ENCODE measurements around the gene EXD3.

Gene EXD3

DNA sequence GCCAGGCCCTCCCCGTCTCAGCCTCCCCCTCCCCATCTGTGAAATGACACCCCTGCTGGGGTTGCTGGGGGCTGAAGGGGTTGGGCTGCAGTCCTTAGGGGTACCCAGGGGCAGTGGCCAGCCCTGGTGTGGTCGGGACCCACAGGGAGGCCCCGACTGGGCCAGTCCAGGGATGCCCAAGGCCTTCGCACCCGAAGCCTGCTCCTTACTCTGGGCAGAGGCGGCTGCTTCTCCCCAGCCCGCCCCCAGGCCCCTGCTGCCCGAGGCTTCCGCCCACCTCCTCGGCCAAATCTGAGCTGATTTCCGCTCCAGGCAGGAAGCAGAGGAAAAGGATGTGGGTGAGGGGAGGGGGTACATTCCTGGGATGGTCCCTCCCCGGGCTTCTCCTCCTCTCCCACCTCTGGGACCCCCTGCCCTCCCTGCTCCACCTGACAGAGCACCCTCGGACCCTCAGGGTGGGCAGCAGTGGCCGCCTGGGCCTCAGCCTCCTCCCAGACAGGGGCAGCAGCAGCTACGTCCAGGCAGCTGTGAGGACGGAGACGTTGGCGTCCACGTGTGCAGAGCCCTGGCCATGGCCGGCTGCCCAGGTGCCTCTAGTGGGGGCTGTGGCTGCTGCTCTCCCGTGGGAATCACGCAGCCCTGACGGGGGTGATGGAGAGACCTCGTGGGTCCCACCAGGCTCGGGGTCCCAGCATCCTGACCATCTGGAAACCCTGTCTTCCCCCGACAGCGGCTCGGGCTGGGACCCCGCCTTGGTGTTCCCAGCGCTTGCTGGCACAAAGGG is 116.7 kb downstream of the EXD3 start:
- no peak for DNase-seq (ENCODE audit: low read depth)

DNA sequence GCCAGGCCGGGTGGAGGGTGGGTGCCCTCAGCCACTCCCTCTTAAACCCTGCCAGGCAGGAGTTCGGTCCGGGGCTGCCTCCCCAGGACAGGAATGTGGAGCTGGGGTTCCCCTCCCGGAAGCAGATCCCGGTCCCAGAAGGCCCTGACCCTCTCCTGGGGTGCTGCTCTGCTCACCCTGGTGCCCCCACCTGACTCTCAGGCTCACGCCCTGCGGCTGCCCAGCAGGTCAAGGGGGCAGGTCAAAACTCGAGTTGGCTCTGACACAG is 117.2 kb downstream of the EXD3 start:
- no peak for DNase-seq (ENCODE audit: low read depth)

DNA sequence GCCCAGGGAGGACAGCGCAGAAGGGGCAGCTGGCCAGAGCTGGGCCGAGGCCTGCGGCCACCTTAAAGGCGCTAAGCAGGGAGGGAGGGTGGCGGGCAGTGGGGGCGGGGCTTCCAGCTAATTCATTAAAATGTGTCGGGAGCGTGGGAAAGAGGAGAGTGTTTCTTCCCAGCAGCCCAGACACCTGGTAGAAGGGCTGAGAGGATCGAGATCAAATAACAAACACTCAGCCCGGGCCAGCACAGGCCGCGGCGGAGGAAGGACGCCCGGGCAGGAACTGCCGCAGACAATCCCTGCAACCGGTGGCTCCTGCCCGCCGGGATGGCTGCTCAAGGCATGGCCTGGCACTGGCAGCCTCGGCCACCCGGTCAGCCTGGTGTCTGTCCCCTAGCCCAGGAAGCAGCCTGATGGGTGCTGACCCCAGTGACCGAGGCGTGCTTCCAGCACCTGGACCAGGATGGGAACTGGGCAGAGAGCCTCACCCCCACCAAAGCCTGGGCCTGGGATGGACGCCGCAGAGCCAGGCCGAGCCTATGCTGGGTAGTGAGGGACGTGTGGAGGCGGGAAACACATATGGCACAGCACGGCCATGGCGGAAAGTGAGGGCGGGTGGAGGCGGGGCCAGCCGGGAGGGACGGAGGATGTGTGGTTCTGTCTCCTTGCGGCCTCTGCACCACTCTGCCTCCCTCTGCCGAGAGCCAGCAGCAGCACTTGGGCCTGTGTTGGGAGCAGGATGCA is 117.7 kb downstream of the EXD3 start:
- peak; percentile 44 for DNase-seq (ENCODE audit: low read depth)

DNA sequence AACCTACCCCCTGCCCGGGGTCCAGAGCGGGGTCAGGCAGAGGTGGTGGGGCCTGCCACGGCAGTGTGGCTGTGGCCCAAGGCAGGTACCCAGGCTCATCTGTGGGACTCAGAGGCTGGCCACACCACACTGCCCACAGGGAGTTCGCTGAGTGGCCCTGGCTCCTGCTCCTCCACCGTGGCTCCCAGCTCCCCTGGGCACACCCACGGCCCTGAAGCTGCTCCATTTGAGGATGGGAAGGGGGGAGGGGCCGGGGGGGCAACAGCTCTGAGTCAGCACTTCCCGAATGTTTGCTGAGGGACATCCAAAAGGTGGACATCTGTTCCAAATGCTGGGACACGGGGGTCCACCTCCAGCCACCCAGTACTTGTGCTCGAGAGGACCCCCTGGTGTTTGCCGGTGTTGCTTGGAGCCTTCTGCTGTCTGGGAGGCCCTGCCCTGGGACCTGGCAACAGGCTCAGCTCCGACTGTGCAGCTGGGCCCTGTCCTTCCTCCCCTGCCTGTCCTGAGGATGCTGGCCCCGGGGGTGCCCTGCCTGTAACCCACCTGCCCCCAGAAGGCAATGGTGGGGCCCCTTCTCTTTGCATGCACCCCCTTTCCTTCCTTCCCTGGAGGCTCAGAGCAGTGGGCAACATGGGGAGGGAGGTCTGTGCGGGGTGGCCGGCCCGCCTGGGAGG is 118.4 kb downstream of the EXD3 start:
- no peak for DNase-seq (ENCODE audit: low read depth)

DNA sequence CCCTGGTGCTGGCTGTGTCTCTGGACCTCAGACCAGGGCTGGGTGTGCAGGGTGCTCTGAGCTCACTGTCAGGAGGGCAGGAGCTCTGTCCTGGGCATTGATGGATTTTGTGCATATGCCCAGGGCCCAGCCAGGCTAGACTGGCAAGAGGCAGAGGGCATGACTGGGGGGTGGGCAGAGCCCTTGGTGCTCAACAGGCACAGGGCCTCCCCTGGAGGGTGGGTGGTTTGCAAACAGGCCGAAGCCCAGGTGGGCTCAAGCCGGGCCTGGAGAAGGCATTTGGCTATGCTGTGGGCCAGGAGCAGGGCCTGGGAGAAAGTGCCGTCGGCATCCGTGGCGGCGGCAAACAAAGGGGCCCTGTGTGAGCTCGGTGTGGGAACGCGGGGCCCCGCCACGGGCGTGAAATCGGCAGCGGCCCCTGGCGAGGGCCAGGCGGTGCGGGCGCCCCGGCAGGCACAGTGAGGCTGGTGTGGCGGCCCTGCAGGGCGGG is 119.0 kb downstream of the EXD3 start:
- DNase-seq (ENCODE audit: low read depth): no peak

DNA sequence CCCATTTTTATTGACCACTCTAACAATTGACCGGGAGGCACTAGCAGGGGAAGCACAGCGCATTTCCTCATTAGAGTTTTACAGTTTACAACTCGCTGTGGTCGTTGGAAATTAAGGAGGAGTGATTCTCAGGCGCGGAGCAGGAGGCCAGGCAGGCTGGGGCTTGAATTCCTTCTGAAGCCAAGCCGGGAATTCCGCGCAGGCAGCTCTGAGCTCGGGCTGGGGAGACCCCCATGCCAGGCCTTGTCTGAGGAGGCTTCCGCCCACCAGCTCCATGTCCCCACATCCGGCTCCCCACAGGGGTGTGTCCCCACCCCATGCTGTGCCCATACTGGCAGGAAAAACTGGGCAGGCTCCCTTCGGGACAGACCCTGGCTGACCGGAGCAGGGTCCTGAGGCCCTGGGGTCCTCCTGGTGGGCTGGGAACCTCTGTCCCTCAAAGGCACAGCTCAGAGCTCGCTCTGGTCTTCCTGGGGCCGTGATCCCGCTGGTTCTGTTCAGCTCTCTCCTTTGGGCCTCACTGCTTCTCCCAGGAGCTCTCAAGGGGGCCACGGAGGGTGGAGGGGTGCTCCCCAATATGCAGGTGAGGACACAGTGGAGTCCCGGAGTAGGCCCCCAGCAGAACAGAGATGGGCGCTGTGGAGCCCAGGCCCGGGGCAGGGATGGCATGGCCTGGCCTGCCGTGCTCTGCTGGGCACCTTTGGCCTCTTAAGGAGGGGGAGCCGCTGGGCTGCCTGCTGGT is 119.6 kb downstream of the EXD3 start:
- DNase-seq (ENCODE audit: low read depth): no peak

DNA sequence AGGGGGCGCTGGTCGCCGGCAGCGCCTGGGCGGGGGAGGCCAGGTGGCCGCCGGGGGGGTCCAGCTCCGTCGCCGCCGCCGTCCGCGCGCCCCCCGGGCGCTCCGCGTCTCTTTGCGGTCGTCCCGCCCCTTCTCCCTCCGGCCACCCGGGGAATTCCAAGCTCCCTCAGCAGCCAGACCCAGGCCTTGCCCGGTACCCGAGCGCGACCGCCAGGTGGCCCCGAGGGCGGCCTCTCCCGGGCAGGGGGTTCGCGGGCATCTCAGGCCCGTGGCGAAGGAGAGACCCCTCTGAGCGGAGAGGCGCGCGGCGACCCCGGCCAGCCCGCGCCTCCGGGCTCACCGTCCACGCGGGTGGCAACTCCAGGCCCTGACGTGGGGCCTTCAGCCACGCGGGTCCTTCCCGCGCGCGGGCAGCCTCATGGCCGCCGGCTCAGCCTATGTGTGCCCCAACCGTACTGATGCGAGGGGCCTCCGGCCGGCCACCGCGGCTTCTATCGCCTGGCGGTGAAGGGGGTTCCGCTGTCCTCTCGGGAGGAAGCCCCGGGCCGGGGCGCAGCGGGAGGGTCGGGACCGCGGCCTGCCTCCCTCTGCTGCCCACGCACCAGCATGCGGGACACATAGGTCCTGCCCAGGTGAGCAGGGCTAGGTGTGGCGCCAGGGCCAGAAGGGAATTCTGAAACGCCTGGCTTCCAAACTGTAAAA is 120.4 kb downstream of the EXD3 start:
- DNase-seq (ENCODE audit: low read depth): no peak

DNA sequence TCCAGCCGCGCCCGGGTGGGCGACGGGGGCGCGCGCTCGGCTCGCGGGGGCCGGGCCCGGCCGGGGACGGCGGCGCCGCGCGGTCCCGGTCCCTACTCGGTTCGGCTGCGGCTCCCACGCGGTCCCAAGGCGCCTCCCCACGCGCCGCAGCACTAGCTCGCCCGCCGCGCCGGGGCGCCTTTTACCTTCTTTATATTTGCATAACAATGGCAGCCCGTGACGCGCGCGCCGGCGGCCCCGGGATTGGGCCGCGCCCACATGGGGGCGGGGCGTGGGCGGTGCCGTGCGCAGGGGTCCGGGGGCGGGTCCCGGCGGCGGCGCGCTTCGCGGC is 120.9 kb downstream of the EXD3 start, which contains the start of gene NRARP:
NRARP (minus strand) TSS at position 154 of the 331 bp plus-strand sequence. CDS start 343 bp downstream, outside the sequence.
- peak; percentile 90 for DNase-seq (ENCODE audit: low read depth)

DNA sequence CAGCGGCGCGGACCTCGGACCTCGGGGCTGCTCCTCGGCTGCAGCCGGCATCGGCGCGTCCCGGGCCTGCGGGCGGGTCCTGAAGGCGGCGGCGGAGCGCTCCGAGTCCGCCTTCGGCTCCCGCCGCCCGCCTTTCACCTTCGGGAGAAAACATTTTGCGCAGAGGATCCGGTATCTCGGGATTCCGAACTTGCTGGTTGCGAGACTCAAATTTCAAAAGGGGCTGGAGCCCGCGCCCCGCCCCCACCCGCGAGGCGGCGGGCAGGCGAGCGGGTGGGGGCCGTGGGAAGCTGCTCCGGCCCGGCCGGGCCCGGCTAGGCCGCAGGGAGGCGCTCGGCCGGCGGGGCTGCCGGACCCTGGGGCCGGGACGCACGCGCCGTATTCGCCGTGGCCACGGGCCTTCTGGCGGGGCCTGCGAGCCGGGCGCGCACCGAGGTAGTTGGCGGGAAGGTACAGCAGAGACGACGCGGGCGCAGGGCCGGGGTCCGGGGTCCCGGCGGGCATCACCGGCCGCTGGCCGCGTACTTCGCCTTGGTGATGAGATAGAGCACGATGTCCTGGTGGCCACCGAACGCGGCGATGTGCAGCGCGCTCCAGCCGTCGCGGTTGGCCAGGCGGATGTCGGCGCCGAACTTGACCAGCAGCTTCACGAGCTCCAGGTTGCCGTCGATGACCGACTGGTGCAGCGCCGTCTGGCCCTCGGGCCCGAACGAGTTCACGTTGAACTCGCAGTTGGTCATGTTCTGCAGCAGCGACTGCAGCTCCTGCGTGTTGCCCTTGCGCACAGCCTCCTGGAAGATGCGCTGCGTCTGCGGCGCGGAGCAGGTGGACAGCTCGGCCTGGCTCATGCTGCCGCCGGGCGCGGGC is 121.6 kb downstream of the EXD3 start:
- DNase-seq (ENCODE audit: low read depth): no peak

DNA sequence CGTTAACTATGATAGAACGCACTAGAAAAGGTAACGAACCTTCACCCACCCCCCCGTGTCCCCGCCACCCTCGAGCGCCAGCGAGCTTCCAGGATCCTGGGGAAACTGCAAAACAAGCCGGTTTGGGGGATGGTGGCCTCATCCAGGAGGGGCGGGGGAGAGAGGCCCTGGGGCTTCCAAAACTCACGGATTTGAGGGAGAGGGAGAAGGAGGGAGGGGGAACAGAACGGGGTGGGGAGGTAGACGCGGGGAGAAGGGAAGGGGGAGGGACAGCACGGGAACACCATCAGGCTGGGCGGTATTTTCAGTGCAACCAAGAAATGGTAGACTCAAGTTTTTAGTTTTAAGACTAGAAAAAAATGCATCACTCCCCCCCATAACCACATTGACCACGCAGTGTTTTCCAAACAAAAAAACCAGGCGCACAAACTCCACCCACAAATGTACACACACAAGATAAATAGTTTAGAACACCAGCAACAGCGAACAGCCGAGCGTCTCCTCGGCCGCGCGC is 122.3 kb downstream of the EXD3 start:
- no peak for DNase-seq (ENCODE audit: low read depth)

DNA sequence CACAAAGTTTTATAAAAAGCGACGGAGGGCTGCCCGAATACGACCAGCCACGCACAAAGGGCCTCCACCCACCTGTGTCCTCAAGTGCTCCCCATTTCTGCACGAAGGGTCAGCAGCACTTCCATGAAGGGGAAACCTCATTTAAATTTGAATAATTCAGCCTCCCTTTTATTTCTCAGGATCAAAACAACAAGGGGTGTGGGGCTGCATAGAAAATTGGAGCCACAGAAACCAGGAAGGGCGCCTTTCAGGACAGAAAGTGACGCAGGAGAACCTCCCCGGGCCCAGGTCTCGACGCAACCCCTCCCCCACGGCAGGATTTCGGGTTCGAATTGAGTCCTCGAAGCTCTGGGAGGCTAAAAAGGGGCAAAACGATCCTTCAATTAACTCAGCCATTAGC is 123.0 kb downstream of the EXD3 start:
- DNase-seq (ENCODE audit: low read depth): no peak

DNA sequence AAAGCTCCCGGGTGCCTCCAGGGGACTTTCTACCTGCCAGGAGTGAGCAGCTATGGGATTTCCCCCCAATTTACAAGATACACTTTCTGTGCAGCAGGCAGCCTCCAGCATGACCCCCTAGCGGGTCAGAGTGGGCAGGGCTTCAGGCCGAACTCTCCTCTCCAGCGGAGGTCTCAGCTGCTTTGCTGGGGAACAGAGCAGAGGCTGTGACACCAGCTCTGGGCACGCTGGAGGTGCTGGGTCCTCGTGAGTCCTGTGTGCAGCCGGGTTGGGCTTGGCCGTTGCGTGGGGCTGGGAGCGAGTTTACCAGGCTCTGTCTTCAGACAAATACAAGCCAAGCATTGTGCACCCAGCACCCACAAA is 123.8 kb downstream of the EXD3 start:
- no peak for DNase-seq (ENCODE audit: low read depth)

DNA sequence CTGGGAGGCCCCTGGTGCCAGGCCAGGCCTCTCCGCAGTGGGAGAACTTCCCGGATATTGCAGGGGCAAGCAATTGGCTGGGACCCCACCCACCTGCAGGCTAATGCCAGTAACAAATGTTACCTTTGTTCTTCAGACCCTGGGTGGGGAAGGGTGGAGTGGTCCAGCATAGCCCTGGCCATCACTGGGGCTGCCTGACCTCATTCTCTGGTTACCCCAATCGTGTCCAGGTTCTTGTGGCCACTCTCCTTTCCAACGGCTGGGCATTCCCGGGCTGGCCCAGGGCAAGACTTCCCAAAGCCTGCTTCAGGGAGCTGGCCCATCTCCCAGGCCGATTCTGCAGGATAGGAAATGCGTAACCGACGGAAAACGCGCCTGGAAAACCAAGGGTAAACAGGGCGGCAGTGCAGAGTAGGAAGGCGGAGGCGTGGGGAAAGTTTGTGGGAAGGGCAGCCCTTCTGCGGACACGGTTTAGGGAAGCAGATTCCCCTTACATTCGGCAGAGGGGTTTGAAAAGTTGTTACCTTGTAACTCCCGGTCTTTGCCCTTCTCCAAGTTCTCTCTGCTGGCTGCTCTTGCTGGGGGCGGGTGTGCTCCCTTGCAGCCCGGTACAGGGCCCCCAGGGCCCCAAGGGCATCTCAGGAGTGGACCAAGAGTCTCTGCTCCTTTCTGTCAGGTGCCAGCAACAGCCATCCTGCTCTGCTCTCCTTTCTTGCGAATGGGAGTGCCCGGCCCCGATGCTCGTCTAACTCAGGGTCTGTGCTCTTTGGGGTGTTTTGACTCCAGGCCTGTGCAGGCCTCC is 124.4 kb downstream of the EXD3 start:
- no peak for DNase-seq (ENCODE audit: low read depth)

DNA sequence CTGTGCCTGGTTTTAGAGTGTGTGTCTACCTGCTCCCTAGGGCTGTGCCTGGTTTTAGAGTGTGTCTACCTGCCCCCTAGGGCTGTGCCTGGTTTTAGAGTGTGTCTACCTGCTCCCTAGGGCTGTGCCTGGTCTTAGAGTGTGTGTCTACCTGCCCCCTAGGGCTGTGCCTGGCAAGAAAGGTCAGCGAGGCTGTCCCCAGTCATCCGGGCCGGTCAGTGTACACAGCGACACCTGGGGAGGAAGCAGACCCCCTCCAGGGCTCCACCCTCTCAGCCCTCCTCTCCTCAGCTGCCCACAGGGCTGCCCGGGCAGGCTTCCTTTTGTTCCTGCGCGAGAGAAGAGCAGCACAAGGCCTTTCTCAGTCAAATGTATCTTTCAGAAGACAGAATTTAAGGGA is 125.0 kb downstream of the EXD3 start:
- DNase-seq (ENCODE audit: low read depth): no peak

DNA sequence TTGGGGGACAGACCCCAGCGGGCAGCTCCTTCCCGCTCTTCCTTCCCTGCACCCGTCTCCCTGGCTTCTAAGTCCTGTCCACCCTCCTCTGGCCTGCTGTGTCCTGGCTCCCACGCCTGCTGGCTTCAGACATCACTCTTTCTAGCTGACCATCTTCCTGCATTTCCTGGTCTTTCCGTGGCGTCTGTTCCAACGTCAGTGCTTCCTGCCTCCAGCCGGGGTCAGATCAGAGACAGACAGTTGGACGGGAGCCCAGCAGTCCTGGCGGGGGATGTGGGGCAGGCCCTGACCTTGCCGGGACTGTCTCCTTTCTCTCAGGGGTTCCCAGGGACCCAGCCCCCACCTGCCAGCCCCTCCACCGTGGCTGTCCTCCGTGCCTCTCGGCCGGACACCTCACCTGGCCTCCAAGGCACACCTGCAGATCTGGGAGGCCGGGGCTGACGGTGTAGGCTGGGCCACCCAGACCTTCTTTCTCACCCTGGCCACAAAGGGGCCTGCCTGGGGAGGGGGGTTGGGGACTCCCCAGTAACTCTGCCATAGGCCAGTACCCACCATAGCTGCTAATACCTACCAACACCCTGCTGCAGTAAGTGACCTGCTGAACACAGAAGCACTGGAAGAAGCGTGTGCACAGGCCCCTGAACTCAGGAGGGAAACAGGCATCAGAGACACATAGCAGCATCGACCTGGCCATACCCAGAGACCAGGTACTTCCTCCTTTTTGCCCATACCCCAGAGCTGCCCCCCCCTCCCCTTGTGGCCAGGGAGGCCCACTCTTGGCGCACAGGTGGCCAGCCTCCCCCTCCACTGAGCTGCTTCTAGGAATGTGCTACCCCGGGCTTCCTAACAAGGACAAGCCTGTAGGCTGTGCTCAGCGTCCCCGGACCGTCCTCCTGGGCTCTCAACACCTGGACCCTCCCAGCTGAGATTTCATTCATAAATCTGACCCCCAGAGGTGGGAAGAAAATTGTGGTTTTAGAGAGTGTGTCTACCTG is 126.0 kb downstream of the EXD3 start:
- DNase-seq (ENCODE audit: low read depth): no peak

DNA sequence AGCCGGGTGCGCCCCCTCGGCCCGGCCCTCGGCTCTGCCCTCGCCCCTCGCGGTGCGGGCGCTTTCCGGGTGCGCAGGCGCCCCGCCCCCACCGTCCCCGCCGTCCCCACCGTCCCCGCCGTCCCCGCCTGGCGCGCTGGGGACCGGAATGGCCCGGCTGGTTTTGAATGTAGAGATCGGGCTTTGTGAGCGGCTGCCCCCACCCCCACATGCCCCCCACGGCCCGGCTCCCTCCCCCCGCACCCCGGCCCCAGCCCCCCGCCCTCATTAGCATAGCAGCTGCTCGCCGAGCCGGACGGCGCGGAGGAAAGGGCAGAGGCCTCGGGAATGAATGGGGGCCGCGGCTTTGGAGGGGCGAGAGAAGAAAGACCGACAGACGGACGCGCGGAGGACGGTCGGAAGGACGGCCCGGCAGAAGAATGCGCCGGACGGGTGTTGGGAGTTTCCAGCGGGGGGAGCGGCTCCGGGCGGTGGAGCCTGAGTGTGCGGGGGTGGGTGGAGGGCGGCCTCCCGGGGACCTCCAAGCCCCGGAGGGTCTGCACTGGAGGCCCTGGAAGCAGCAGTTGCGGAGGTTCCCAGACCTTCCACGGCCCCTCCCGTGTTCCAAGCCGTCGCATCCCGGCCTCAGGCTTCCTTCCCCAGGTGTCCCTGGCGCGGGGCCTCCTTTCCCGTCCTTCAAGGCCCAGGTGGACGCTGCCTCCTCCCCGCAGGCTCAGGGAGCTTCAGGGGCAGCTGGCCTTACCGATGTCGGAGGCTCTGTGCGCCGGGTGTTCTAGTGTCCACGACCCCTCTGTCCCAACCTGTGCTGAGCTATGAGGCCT is 126.9 kb downstream of the EXD3 start:
- DNase-seq (ENCODE audit: low read depth): no peak

DNA sequence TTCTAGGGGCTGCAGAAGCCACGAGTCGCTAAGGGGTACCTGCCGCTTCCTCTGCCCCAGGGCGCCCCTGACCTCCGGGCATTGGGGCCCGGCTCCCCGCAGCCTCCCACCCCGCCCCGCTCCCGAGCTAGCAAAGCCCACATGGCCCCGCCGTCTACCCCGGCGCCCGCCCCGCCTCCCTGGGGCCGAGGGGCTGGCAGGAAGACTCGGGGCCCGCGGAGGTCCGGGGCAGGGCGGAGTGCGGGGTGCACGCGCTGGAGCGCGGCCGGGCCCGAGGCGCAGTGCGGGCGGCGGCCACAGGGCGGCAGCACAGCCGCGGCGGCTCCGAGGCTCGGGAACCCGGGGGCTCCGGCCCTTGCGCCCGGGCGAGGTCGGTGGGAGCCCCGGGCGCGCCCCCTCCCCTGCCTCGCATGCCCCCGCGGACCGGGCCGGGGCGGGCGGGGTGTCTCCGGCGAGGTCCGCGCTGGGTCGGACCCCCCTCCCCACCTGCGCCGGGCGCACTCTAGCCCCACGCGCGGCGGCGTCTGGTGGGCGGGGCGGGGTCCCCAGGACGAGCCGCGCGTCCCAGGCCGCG is 127.6 kb downstream of the EXD3 start:
- no peak for DNase-seq (ENCODE audit: low read depth)
